Lower leg skin (tissue), 3 donors: ENCODE data around the gene SRD5A1.

Source experiments
- CTCF ChIP-seq, 3 donors: fragments of 450-650 bp; IDR thresholded peaks; one replicate each; pipeline ENCODE4 v1.5.1; 2016; ENCODE audit warnings: antibody characterized with exemption in 3 of 3, mild to moderate bottlenecking in 3 of 3, moderate library complexity in 2 of 3
- POLR2A ChIP-seq, 2 donors: fragments of 450-650 bp; IDR thresholded peaks; one replicate each; pipeline ENCODE4 v1.6.1; 2016 to 2017; ENCODE audit warnings: antibody characterized with exemption in 2 of 2, mild to moderate bottlenecking in 1 of 2, moderate library complexity in 1 of 2

- TF ChIP-seq CTCF (IDR thresholded peaks at IDR 0.05), result no peak
- no peak for TF ChIP-seq POLR2A (IDR thresholded peaks at IDR 0.05)
Measured at GRCh38 chr5:6599739-6600138, 33.5 kb upstream of the SRD5A1 start.
